HG02884 (cell line): ENCODE results near the gene PAEP.
"Not testable (repeated sequence)": the region's sequence is repeated elsewhere in the genome, so short reads cannot be mapped to it uniquely, and the experiment has no call there.

Experiments
- ATAC-seq: cut with Tn5 transposase; IDR thresholded peaks from one replicate; pipeline ENCODE4 v1.9.1; 2021; ENCODE audit warnings: mild to moderate bottlenecking, moderate library complexity; ENCODE audit not compliant: unreplicated experiment

PAEP gene

DNA sequence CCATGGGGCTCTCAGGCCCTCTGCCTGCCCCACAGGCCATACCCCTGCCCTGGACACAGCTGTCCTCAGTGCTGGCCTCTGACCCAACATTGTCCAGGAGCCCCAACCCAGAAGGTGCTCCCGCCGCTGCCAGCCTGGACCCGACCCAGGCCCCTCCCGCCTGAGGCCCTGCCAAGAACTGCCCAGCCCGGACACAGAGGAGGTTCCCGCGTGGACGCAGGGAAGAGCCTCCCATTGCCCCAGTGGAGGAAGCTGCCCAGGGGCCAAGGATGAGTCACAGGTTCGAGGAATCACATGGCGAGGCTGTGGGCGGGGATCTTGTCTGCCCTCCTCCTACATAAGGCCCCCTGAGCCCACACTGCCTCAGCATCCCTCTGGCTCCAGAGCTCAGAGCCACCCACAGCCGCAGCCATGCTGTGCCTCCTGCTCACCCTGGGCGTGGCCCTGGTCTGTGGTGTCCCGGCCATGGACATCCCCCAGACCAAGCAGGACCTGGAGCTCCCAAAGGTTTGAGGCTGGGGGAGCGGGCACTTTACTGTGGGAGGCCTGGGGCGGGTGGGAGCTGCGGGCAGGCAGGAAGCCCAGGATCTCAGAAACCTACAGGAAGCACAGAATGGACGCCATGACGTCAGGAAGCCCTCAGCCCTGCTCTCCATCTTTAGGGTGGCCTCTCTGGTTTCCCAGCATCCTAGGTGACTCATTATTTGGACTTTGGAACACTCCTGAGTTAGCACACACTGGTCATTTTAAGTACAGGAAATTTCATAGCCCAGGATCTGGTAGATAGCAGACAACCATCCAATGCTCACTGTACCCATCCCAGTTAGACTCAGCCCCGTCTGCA, at the start of gene PAEP:
Gene PAEP, plus strand, starts transcription at position 366 of the 844 bp plus-strand sequence.
- ATAC-seq, result no peak

DNA sequence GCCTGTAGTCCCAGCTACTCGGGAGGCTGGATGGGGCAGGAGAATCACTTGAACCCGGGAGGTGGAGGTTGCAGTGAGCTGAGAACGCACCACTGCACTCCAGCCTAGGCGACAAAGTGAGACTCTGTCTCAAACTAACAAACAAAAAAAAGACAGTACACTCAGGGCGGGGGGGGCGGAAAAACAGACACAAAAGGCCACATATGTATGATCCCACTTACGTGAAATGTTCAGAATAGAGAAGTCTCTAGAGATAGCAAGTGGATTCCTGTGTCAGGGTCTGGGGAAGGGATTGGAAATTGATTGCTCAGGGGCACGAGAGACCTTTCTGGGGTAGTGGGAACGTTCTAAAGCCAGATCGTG, 49.3 kb upstream of the PAEP start:
- no peak for ATAC-seq

DNA sequence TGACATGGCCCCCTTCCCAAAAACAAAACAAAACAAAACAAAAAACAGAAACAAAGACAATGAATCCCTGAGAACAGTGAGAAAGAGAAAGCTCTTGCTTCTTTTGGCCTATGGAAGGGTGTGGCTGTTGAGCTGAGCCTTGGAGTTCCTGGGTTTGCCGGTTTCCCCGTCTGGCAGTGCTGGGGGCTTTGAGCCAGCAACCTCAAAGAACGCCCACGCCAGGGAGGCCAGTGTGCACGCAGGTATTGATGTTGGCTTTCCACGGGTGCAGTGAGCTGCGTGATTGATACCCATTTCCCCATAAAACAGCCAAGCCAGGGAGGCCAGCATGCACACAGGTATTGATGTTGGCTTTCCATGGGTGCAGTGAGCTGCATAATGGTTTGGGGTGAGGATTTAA, 48.7 kb upstream of the PAEP start:
- ATAC-seq, result no peak

DNA sequence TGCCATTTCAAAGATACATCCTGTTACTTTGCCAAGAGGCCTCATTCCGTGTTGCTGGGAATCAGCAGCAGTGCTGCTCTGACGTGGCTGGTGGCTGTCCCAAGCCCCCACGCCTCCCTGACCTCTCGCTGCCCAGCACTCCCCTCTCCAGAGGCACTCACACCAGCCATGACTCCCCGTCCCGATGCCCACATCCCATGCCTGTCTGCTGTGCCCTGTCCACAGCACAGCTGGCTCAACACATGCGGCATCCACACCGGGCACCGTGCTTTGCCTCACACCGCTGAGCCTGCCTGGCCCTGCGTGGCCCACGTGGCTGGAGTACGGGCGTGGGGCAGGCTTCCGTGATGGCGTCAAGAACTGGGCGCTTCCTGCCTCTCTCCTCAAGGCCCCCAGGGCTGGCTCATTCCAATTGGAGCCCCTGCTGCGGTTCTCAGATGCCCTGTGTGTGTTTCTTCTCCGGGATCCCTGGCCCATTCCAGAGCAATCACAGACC, 48.2 kb upstream of the PAEP start:
- ATAC-seq, result no peak

DNA sequence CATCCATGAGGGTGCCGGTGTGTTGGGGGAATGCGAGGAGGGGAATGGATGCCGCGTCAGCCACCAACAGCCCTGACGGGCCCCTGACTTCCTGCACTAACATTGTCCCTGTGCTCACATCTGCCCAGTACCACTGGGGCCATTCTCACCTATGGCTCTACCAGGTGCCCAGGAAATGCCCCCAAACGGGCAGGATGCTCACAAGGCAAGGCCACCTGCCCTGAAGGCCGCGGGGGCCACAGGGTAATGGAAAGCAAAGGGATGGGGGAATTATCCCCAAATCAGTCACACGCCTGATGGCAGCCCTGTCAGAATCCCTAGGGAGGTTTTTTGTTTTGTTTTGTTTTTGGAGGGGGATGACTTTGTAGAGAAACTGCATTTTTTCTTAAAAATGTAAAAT, 47.6 kb upstream of the PAEP start:
- ATAC-seq, result not testable (repeated sequence)

DNA sequence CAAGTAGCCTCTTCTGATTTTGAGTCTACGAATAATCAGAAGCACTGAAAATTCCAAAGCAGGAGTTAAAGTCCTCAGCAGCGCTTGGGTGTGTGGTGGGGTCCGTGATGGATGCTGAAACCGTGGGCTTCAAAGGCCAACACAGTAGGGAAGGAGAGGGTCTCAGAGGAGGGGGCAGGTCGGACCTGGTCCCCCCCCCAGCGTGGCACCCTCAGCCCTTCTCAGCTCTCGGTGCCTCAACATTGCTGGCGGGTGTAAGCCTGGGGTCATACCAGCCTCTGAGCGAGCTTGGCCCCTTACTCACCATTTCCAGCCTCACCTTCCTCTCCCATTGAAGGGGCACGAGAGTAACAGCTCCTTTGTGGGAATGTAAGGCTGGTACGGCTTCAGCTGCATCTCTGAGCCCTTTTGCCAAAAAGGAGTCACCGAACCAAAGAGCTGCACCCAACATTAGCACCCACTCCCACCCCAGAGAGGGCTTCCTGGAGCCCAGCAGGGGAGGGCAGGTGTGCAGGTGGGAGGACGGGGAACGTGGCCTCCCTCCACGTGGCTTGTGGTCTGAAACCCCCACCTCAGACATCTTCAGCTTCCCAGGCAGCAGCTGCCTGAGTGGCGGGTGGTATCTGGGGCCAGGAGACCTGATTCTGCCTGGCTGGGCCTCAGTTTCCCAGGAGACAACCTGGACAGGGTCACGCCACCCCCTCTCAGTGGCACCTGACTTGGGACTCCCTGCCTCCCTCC, 47.0 kb upstream of the PAEP start:
- no peak for ATAC-seq

DNA sequence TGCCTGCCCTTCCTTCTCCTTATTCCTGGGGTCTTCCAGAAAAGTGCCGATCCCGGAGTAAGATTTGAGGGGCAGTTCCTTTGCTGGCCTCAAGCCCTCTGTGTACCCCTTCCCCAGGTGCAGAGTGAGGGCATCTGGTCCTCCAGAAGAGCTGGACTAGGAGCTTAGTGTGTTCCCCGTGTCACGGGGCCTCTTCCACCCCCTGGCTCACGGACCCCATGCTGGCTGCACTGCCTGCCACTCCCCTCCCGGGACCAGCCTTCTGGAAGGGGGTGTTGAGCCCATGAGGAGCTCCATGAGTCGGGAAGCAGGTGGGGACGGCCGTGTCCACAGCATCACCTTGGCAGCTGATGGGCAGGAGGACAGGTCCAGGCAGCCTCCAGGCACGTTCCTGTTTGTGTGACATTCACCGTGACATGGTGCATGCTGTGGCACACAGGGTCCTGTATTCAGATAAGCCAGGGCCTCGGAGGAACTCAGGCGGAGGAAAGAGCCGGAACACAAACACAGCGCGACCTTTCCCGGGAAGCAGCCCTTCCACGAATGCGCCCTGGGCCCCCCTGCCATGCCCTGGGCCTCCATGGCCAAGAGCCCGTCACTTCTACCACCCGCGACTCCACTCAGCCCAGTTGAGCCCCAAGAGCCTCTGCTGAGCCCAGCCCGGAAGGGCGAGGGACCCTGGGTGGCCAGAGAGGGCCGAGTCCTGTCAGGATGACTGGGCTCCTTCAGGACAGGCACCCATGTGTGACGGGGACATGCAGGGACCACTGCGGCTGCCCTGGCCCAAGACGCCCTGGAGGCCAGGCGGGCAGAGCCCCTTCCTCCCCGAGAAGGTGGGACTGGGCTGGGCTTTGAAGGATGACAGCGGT, 46.2 kb upstream of the PAEP start:
- ATAC-seq, result no peak

DNA sequence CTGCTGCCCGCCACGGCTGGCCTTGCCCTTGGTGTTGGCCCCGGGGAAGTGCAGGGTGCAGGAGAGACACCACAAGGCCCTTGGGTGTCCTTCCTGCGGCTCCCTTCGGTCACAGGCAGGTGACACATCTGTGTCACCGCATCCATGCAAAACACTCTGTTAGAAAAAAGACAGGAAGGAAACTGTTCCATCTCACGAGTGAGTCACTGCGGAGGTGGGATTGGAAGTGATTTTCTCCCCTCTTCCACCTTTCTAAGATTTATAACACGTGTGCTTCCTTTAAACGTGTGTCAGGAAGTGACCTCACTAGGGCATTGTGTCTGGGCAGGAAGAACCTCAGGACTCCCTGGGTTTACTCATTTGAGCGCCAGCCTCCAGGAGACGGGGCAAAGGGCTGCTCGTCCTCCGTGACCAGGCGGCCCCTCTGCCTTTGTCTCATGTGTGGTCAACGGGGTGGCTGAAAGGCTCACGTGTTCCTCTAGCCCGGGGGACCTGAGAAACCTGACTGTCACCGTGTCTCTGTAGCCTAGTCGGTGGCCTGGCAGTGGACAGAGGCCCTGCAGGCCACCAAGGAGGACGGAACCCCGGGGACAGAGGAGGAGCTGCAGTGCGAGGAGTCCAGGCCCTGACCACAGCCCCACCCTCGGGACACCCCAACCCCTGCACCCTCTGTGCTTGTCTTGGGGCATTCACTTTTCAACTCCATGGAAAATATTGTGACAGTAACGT, 45.3 kb upstream of the PAEP start:
- no peak for ATAC-seq

DNA sequence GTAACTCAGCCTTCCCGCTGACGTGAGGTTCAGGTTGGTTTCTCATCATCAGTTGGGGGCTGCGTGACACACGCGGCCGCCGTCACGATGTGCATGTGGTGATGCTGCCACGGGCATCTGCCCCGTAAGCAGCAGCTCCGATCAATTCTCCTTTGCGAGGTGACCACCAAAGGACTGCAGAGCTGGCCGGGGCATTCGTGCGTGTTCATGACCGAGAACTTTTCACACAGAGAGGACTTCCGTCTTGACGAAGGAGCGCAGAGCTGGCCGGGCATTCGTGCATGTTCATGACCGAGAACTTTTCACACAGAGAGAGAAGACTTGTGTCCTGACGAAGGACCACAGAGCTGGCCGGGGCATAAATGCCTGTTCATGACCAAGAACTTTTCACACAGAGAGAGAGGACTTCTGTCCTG, 44.1 kb upstream of the PAEP start:
- no peak for ATAC-seq

GRCh38 chr9:135519179-135519971, 42.2 kb upstream of the PAEP start:
- ATAC-seq, result no peak

DNA sequence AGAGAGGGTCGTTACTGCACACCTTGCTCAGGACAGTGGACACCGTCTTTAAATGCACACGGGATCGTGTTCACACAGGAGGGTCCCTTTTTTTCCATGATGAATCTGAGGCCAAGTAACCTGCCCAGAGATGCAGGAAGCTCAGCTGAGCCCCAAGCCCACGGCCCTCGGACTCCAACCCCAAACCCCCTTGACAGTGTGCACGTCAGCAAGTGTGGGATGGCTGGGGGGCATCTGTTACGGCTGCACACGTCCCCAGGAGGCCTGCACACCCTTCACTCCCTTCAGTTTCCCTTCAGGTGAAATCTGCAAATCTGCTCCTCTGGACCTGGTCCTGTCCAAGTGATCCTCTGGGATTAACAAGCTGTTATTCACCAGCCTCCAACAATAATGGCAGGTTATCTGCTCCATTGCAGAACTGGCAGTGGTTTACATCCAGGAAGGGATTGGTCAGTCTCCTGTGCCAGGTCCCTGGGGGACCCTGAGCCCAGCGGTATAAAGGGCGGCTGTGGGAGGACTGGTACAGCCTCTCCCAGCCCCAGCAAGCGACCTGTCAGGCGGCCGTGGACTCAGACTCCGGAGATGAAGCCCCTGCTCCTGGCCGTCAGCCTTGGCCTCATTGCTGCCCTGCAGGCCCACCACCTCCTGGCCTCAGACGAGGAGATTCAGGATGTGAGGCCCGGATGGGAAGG, 40.5 kb upstream of the PAEP start, which contains the start of gene LCN1:
Gene LCN1, plus strand, starts transcription at position 525 of the 692 bp plus-strand sequence. Its CDS starts 58 bp downstream, at position 583.
- no peak for ATAC-seq

DNA sequence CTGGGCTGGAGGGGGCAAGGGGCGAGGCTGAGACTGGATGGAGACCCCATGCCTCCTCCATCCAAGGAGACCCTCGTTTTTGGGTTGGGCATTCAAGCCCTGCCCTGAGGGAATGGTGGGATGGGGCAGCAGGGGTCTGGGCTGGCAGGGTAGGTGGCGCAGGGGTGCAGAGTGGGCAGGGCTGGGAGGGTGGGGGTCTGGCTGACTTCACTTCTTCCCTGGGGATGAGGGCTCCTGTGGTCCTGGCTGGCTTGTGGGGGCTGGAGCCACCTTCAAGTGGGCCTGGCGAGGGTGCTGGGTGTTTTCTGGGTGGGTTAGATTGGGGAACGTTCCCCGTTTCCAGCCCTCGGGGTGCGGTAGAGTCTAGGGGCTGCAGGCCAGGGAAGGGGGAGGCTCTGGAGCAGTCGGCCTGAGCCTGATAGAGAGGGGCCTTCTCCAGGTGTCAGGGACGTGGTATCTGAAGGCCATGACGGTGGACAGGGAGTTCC, 39.9 kb upstream of the PAEP start:
- no peak for ATAC-seq

DNA sequence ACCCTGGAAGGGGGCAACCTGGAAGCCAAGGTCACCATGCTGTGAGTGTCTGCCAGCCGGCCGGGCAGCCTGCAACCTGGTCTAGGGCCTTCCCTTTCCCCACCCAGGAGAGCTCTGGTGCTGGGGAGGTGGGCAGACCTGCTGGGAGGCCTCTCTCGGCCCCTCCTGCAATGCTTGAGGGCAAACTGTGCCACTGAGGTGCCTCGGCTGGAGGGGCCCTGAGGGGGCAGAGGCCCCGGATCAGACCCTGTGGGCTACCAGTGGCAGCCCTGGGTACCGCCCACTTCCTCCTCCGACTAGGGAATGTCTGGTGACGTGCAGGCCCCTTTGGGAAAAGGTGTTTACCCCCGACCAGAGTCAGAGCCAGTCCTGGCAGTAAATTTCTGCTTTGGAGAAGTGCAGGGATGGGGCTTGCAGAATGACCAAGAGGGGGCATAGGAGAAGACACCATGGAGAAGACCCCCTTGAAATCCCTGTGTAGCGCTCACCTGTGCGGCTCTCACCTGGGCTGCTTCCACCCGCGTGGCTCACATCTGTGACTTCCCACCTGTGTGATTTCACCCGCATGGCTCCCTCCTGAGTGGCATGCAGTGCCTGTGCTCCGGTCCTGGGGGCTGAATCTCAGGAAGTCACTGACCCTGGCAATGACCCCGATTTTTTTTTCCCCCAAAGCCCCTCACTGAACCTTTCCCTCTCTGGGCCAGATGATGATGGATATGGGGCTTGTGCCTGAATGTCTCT, 39.2 kb upstream of the PAEP start:
- no peak for ATAC-seq

GRCh38 chr9:135522931-135523330, 38.6 kb upstream of the PAEP start:
- no peak for ATAC-seq

- ATAC-seq, result no peak
These were observed 37.9 kb upstream of the PAEP start for GRCh38 chr9:135523521-135524129.

GRCh38 chr9:135524130-135524861, 37.3 kb upstream of the PAEP start:
- no peak for ATAC-seq
